Fibroblast of lung (primary cell): ENCODE data around the gene MAPKAPK3. TPM values are rescaled to one million over a fixed set of nuclear protein-coding genes. Genes with fewer than 3 reads are reported as not detected.

Source experiments
- DNase-seq, 2 donors: peaks; one replicate each; pipeline versions ENCODE4 v3.0.0 to v3.0.0-alpha.2; 2010; ENCODE audit warnings: low read depth in 2 of 2
- H2AFZ ChIP-seq: 2 replicates; pipeline ENCODE4 v1.5.1; 2012; ENCODE audit warnings: low read length, control low read depth, inconsistent platforms
- H3K27ac ChIP-seq: 2 replicates; pipeline ENCODE4 v1.5.1; 2011; ENCODE audit warnings: low read length, control low read depth; ENCODE audit not compliant: insufficient read depth
- H3K27me3 ChIP-seq: 2 replicates; pipeline ENCODE4 v1.5.1; 2011; ENCODE audit warnings: mild to moderate bottlenecking, low read length; ENCODE audit not compliant: control insufficient read depth, insufficient read depth
- H3K36me3 ChIP-seq: 2 replicates; pipeline ENCODE4 v1.5.1; 2011; ENCODE audit warnings: low read length; ENCODE audit not compliant: control insufficient read depth, insufficient read depth
- H3K4me1 ChIP-seq: 2 replicates; pipeline ENCODE4 v1.5.1; 2011; ENCODE audit warnings: low read length; ENCODE audit not compliant: control insufficient read depth, insufficient read depth; ENCODE audit errors: extremely low read depth
- H3K4me2 ChIP-seq: 2 replicates; pipeline ENCODE4 v1.5.1; 2011; ENCODE audit warnings: low read length, control low read depth; ENCODE audit not compliant: insufficient read depth; ENCODE audit errors: extremely low read depth
- H3K4me3 ChIP-seq, 4 experiments: fragments of 200-600 bp in 1 of 4; sonication (generic) in 1 of 4; replicated peaks in 1 of 4; 2 replicates each; pipeline ENCODE4 v1.5.1; 2011 to 2016; ENCODE audit warnings: low read length in 4 of 4, low read depth in 3 of 4, mild to moderate bottlenecking in 3 of 4, control low read depth in 2 of 4, inconsistent platforms in 1 of 4, mixed read lengths in 1 of 4; ENCODE audit not compliant: insufficient read depth in 1 of 4; ENCODE audit errors: control extremely low read depth in 1 of 4
- H3K79me2 ChIP-seq: 2 replicates; pipeline ENCODE4 v1.5.1; 2012; ENCODE audit warnings: mild to moderate bottlenecking, low read length, inconsistent platforms; ENCODE audit not compliant: control insufficient read depth, insufficient read depth
- H3K9ac ChIP-seq: 2 replicates; pipeline ENCODE4 v1.5.1; 2011; ENCODE audit warnings: mild to moderate bottlenecking, low read length, control low read depth; ENCODE audit not compliant: insufficient read depth
- H3K9me3 ChIP-seq: 2 replicates; pipeline ENCODE4 v1.5.1; 2012; ENCODE audit warnings: low read depth, low read length; ENCODE audit not compliant: control insufficient read depth, insufficient read depth
- H4K20me1 ChIP-seq: 2 replicates; pipeline ENCODE4 v1.5.1; 2011; ENCODE audit warnings: low read length; ENCODE audit not compliant: control insufficient read depth, insufficient read depth; ENCODE audit errors: extremely low read depth
- EZH2 ChIP-seq: IDR thresholded peaks from 2 replicates; pipeline ENCODE4 v1.5.1; 2012; ENCODE audit warnings: low read length, control low read depth, mild to moderate bottlenecking; ENCODE audit errors: missing control alignments
- polyA plus RNA-seq, 2 donors: library from polyadenylated mRNA; depleted of rRNA in 1 of 2; stranded (reverse) in 1 of 2; unstranded in 1 of 2; fragments of >200 nt; gene quantifications; 2 replicates each; pipeline ENCODE4 v1.2.1, GENCODE V29; 2011 to 2012; ENCODE audit warnings: missing spikeins in 1 of 2
- total RNA-seq: library from RNA; depleted of rRNA; stranded (reverse); fragments of >200 nt; gene quantifications from 2 replicates; pipeline ENCODE4 v1.2.1, GENCODE V29; 2014
- TF ChIP-seq, protein P1 (sequence below), 2 donors: IDR thresholded peaks in 1 of 2; conservative IDR thresholded peaks in 1 of 2; 1 replicate in 1 of 2; 2 replicates in 1 of 2; pipeline ENCODE4 v1.5.1; 2011 to 2012; ENCODE audit warnings: low read length in 2 of 2, control low read depth in 1 of 2, inconsistent platforms in 1 of 2, low read depth in 1 of 2, mild to moderate bottlenecking in 1 of 2

MAPKAPK3 gene
- total and polyA plus RNA-seq, 2 donors (not counting 1 experiment from before 2014, with no cell fraction given), result 34.3 to 38.4 TPM

DNA sequence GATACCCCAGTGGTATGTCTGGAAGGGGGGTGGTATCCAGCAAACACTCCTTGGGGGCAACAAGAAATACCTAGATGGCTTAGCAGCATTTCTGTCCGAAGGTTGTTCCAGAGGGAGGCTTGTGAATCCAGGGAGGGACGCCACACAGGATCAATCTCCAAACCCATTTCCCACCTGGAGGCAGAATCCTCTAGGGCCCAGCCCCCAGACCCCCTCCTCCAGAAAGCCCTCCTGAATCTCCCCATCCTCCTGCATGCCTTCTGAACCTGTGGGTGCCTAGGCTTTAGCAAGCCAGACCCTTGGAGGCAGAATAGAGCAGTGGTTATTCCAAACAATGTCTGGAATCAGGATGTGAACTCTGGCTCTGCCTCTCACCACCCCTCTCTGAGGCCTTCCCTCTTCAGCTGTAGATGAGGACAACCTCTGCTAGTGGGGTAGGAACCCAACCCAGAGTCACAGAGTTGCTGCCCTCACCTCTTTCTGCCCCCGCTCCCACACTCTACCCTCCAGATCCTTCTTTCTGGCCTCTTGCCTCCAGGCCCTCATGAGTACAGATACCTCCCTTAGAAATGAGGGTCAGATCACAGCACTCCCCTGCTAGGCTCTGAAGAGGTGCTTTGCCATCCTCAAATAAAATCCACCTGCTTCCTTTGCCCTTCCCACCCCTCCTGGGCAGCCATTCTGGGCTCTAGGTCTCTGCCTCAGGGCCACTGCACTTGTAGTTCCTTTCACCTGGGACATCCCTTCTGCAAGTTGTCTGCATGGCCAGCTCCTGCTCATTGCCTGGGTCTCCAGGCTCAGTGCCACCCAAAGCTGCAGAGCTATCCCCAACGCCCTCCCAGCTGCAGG lies 13.5 kb upstream of the MAPKAPK3 start:
- H3K36me3 ChIP-seq, result peaks cover 6% of the 10 kb centered on the region
- H3K27ac ChIP-seq, result no peak overlapping the region
- peaks cover 22% of the 10 kb centered on the region for H3K4me1 ChIP-seq
- no peaks in the 10 kb centered on the region for H3K9me3 ChIP-seq
- DNase-seq, result no peak
- no peak overlapping the region for H3K4me2 ChIP-seq
- TF ChIP-seq, protein P1, sequence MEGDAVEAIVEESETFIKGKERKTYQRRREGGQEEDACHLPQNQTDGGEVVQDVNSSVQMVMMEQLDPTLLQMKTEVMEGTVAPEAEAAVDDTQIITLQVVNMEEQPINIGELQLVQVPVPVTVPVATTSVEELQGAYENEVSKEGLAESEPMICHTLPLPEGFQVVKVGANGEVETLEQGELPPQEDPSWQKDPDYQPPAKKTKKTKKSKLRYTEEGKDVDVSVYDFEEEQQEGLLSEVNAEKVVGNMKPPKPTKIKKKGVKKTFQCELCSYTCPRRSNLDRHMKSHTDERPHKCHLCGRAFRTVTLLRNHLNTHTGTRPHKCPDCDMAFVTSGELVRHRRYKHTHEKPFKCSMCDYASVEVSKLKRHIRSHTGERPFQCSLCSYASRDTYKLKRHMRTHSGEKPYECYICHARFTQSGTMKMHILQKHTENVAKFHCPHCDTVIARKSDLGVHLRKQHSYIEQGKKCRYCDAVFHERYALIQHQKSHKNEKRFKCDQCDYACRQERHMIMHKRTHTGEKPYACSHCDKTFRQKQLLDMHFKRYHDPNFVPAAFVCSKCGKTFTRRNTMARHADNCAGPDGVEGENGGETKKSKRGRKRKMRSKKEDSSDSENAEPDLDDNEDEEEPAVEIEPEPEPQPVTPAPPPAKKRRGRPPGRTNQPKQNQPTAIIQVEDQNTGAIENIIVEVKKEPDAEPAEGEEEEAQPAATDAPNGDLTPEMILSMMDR (conservative IDR thresholded peaks at IDR 0.05 in 1 of 2, IDR thresholded peaks at IDR 0.05 in 1 of 2; ENCODE audit: low read depth in 1 of 2, low read length in 2 of 2), result no peak
- no peak for TF ChIP-seq EZH2
- no peak overlapping the region for H3K9ac ChIP-seq
- H3K27me3 ChIP-seq, result no peaks in the 10 kb centered on the region
- no peak overlapping the region for H2AFZ ChIP-seq
- H3K4me3 ChIP-seq, result no peak overlapping the region
- no peaks in the 10 kb centered on the region for H3K79me2 ChIP-seq
- no peaks in the 10 kb centered on the region for H4K20me1 ChIP-seq

DNA sequence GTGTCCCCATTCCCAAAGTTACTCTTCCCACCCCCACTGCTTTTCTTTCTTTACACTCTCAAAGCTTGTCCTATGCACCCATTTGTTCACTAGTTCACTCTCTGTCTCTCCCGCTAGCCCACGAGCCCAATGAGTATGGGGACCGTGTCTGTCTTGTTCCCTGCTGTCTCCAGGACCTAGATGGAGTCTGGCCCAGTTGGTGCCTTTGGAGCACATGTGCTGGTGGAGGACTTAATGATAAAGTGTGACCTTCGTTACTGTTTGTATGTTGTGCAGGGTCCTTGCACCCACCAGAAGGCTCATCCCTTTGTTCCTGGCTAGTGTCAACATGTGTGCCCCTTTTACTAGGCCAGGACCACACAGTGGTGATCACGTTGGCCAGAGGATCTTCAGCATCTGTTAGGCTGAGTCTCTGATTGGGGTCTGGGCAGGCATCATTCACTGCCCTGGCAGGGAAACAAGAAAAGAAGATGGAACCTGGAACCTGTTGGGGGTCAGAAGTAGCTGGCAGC lies 12.8 kb upstream of the MAPKAPK3 start:
- H4K20me1 ChIP-seq, result no peaks in the 10 kb centered on the region
- H3K79me2 ChIP-seq, result no peaks in the 10 kb centered on the region
- TF ChIP-seq EZH2, result no peak
- TF ChIP-seq, protein P1 (conservative IDR thresholded peaks at IDR 0.05 in 1 of 2, IDR thresholded peaks at IDR 0.05 in 1 of 2; ENCODE audit: low read depth in 1 of 2, low read length in 2 of 2), result no peak
- H3K4me3 ChIP-seq, result no peak overlapping the region
- H3K9ac ChIP-seq, result no peak overlapping the region
- H3K4me2 ChIP-seq, result no peak overlapping the region
- peaks cover 22% of the 10 kb centered on the region for H3K4me1 ChIP-seq
- H3K9me3 ChIP-seq, result no peaks in the 10 kb centered on the region
- no peak overlapping the region for H2AFZ ChIP-seq
- H3K36me3 ChIP-seq, result peaks cover 6% of the 10 kb centered on the region
- no peak overlapping the region for H3K27ac ChIP-seq
- DNase-seq, result no peak
- no peaks in the 10 kb centered on the region for H3K27me3 ChIP-seq

DNA sequence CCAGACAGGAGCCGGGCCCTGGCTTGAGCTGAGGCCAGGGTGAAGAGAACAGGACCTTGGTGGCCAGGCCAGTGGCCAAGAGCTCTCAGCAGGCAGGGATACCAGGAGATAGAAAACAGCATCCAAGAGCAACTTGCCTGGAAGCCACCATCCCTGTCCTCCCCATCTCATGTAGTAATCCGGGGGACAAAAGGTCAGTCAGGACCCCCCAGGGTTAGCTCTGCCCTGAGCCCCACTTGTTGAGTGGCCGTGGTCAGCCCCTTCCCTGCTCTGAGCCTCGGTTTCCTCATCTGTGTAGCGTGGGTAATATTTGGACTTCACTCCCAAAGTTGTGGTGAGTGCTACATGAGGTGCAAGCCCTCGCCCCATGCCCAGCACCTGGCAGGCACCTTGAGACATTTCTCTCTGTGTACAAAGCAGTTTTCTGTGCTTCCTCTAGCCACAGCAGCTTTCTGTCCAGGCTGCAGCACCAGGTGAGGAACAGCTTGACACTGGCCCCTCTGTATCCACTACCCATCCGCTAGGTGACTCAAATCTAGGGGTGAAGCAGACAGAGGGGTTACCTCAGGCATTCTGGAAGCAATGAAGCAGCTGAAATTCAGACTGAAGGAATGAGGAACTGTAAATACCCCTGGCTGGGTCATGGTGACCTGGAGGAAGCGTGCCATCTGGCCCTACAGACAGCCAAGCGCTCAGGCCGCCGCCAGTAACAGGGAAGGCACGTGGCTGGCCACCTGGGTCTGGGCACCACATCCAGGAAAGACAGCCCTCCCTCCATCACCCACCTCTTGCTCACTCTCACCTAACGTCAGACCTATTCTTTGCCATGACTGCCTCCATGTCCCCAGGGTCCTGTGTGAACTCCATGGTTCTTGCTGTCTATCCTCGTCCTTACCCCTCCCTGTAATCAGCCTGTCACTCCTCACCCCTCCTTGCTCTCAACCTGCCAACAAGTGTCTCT lies 12.0 kb upstream of the MAPKAPK3 start:
- Histone ChIP-seq H3K36me3 (peaks cover 6% of the 10 kb centered on the region), H3K9me3 (no peaks in the 10 kb centered on the region), H3K79me2 (no peaks in the 10 kb centered on the region)

More for the DNA sequence above, 12.0 kb upstream of the MAPKAPK3 start:
- peaks cover 18% of the 10 kb centered on the region for H3K4me1 ChIP-seq
- no peak overlapping the region for H2AFZ ChIP-seq
- H3K4me2 ChIP-seq, result no peak overlapping the region
- no peak overlapping the region for H3K9ac ChIP-seq
- TF ChIP-seq, protein P1 (conservative IDR thresholded peaks at IDR 0.05 in 1 of 2, IDR thresholded peaks at IDR 0.05 in 1 of 2; ENCODE audit: low read depth in 1 of 2, low read length in 2 of 2), result no peak
- TF ChIP-seq EZH2, result no peak
- H3K27ac ChIP-seq, result no peak overlapping the region
- no peaks in the 10 kb centered on the region for H4K20me1 ChIP-seq
- H3K4me3 ChIP-seq, result no peak overlapping the region
- H3K27me3 ChIP-seq, result no peaks in the 10 kb centered on the region
- DNase-seq, result no peak
